GM13977 (cell line): Measurements from ENCODE around the gene GUCY2C.
"Not testable (repeated sequence)": the region's sequence is repeated elsewhere in the genome, so short reads cannot be mapped to it uniquely, and the experiment has no call there.

Experiments used
- DNase-seq: peaks from one replicate; pipeline ENCODE4 v3.0.0; 2012; ENCODE audit warnings: low spot score
- in situ Hi-C: fragments of 300-500 bp; cut with MboI; formaldehyde crosslinking; loops from one replicate; pipeline ENCODE4 v1.12.0; 2022; ENCODE audit warnings: low sequenced_read_pairs, low pct_unique_long_range_greater_than_20kb, mixed read lengths, inconsistent platforms; ENCODE audit not compliant: unreplicated experiment
- TF ChIP-seq, protein P1 (sequence below): IDR thresholded peaks from 2 replicates; pipeline ENCODE4 v1.5.1; 2012; ENCODE audit warnings: mild to moderate bottlenecking, control low read depth; ENCODE audit not compliant: insufficient read depth; ENCODE audit errors: extremely low read depth, missing control alignments

GUCY2C gene

DNA sequence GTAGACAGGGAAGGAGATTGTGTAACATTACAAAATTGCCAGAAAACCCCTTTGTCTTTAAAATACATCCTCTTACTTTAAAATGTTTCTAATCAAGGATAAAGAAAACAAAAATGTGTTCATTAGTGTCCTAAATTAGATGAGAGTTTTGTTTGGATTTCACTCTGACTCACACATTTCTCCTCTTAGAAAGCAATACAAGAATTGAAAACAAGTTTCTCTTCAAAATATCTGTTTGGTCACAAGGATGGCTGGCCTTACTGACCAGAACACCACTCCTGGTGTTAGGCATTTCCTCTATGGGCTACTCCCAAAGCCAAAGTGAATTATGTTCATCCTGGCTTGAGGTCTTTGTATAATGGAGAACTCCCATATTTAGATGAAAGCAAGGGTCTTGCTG is 6.4 kb downstream of the GUCY2C start:
- in situ Hi-C loops: no loop called here
- DNase-seq: no peak
- TF ChIP-seq, protein P1, sequence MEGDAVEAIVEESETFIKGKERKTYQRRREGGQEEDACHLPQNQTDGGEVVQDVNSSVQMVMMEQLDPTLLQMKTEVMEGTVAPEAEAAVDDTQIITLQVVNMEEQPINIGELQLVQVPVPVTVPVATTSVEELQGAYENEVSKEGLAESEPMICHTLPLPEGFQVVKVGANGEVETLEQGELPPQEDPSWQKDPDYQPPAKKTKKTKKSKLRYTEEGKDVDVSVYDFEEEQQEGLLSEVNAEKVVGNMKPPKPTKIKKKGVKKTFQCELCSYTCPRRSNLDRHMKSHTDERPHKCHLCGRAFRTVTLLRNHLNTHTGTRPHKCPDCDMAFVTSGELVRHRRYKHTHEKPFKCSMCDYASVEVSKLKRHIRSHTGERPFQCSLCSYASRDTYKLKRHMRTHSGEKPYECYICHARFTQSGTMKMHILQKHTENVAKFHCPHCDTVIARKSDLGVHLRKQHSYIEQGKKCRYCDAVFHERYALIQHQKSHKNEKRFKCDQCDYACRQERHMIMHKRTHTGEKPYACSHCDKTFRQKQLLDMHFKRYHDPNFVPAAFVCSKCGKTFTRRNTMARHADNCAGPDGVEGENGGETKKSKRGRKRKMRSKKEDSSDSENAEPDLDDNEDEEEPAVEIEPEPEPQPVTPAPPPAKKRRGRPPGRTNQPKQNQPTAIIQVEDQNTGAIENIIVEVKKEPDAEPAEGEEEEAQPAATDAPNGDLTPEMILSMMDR: no peak

DNA sequence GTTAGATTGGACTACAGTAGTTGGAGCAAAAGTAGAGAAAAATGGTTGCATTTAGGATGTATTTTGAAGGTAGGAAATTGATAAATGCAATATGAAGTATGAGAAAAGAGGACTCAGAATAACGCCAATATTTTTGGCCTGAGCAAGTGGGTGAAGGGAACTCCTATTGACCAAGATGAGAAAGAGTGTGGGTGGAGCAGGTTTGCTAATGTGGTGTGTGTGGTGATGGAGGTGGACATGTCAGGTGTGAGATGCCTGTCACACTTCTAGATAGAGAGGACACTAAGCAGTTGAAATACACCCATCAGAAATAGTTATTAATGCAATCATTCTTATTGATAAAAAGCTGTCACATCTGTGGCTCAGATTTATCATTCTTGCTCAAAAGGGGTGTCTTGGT is 7.3 kb downstream of the GUCY2C start:
- in situ Hi-C loops: no loop called here
- TF ChIP-seq, protein P1: no peak
- no peak for DNase-seq

DNA sequence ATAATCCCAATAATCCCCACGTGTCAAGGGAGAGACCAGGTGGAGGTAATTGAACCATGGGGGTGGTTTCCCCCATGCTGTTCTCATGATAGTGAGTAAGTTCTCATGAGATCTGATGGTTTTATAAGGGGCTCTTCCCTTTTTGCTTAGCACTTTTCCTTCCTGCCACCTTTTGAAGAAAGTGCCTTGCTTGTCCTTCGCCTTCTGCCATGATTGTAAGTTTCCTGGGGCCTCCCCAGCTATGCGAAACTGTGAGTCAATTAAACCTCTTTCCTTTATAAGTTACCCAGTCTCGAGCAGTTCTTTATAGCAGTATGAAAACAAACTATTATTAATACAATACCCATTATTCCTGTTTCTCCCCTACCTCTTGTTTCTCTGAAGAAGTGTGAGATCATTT is 14.2 kb downstream of the GUCY2C start:
- in situ Hi-C loops, DNase-seq: not testable (repeated sequence)

DNA sequence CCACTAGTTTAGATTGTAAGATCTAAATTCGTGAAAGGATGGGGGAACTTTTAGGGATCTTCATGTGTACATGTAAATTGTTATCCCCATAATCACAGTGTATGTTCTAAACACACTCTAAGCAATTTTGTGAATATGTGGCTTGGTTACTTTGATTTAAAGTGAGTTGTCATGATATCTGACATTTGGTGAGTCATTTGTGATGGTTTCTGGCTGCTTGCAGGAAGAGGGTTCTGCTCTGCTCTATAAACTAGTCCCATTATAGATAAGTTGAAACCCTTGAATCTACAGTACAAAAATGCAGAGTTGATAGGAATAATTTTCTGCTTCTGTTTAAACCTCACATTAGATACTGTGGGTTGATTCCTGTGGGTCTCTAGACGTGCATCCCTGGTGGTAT is 14.8 kb downstream of the GUCY2C start:
- no peak for DNase-seq
- in situ Hi-C loops: no loop called here

DNA sequence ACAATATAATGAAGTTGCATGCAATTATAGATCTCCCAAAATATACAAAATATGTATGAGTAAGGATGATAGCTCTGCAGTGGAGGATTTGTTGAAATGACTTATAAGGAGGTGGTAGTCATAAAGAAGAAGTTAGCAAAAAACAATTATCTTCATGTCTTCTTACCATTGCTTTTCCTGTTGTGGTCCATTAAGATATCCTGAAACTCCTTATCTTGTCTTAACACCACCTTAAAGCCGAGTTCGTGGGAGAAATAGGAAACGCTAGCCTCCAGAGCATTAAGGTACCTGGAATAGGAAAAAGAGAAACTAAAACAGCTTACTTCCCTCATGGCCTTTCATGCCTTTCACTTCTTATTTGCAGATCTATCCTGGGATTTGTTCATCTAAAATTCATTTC is 15.2 kb downstream of the GUCY2C start:
- in situ Hi-C loops: no loop called here
- TF ChIP-seq, protein P1: no peak
- DNase-seq: no peak

More for the DNA sequence above, 14.8 kb downstream of the GUCY2C start:
- TF ChIP-seq, protein P1: no peak

DNA sequence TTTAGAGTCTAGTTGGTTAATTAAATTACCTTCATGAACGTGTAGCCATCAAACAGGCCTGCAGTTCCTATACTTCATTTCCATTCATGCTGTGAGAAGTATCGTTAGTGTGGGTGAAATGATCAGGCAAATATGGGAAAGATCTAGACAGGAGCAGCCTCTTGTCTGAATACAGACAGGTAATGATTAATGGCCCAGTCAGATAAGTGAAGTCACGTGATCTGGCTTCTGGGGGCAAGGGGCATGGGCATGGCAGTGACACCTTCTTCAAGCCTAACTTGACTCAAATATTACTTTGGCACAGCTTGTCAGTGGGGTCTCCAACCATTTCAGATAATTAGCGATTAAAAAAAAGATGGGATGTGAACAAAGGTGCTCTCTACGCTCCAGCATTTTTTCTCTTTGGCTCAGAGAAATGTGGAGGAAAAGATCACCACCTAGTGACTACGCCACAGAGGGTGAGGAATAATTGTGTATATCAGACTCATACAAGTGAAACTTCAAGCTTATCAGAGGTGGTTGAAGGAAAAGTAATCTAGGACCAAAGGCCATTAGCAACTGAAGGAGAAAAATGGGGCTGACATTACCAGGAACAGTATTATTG is 17.8 kb downstream of the GUCY2C start:
- in situ Hi-C loops: no loop called here
- DNase-seq: no peak
- TF ChIP-seq, protein P1: no peak

DNA sequence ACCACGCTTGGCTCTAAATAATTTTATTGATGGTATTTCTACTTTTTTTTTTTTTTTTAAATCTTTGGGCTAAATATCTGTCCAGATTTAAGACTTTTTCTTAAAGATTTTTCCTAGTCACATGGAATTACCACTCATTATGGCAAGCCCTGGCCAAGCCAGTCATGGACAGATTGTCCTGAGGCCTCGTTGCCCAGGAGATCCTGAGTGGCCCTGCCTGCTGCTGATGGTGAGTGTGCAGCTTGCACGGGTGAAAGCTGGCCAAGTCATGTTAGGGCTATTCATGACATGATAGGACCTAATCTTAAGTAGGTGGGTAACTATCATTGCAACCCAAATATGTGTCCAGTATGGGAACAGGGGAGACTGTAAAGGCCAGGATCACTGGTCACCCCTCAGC is 27.8 kb downstream of the GUCY2C start:
- DNase-seq: no peak
- TF ChIP-seq, protein P1: no peak
- in situ Hi-C loops: no loop called here
